Endodermal cell (in vitro differentiated cells): ENCODE results near the gene TRPV2. TPM values are rescaled to one million over a fixed set of nuclear protein-coding genes. Genes with fewer than 3 reads are reported as not detected.

Experiments used
- DNase-seq: peaks from one replicate; pipeline ENCODE4 v3.0.0-alpha.2; 2017
- H3K27ac ChIP-seq: 2 replicates; pipeline ENCODE4 v1.5.1; 2013; ENCODE audit warnings: mild to moderate bottlenecking, low read depth, low read length, moderate library complexity
- H3K27me3 ChIP-seq: 2 replicates; pipeline ENCODE4 v1.6.1; 2013; ENCODE audit warnings: mild to moderate bottlenecking, low read length, moderate library complexity; ENCODE audit not compliant: insufficient read depth, control insufficient read depth, poor library complexity, severe bottlenecking
- H3K36me3 ChIP-seq: 2 replicates; pipeline ENCODE4 v1.7.0; 2013; ENCODE audit warnings: mild to moderate bottlenecking, low read length, moderate library complexity; ENCODE audit not compliant: control insufficient read depth, insufficient read depth
- H3K4me1 ChIP-seq: one replicate; pipeline ENCODE4 v1.7.0; 2013; ENCODE audit warnings: low read length; ENCODE audit not compliant: control insufficient read depth, insufficient read depth
- H3K4me3 ChIP-seq: 2 replicates; pipeline ENCODE4 v1.5.1; 2013; ENCODE audit warnings: mild to moderate bottlenecking, low read length, moderate library complexity
- H3K9ac ChIP-seq: 2 replicates; pipeline ENCODE4 v1.6.1; 2013; ENCODE audit warnings: mild to moderate bottlenecking, low read length, moderate library complexity; ENCODE audit not compliant: poor library complexity, severe bottlenecking; ENCODE audit errors: extremely low read depth
- H3K9me3 ChIP-seq: 2 replicates; pipeline ENCODE4 v1.6.1; 2013; ENCODE audit warnings: mild to moderate bottlenecking, low read length, moderate library complexity; ENCODE audit not compliant: control insufficient read depth
- H3K27ac Mint-ChIP-seq: 2 replicates; pipeline ENCODE4 v1.8.0; 2020; ENCODE audit warnings: mixed read lengths
- H3K27me3 Mint-ChIP-seq: 2 replicates; pipeline ENCODE4 v1.8.0; 2021; ENCODE audit warnings: mild to moderate bottlenecking, mixed read lengths; ENCODE audit not compliant: insufficient read depth
- H3K36me3 Mint-ChIP-seq: 2 replicates; pipeline ENCODE4 v1.8.0; 2020; ENCODE audit warnings: low read depth, mixed read lengths
- H3K4me1 Mint-ChIP-seq: 2 replicates; pipeline ENCODE4 v1.8.0; 2020; ENCODE audit warnings: mixed read lengths
- H3K4me3 Mint-ChIP-seq: 2 replicates; pipeline ENCODE4 v1.8.0; 2020; ENCODE audit warnings: mild to moderate bottlenecking, moderate library complexity, mixed read lengths
- H3K9me3 Mint-ChIP-seq: 2 replicates; pipeline ENCODE4 v1.8.0; 2020; ENCODE audit warnings: mild to moderate bottlenecking, mixed read lengths
- WGBS, 2 experiments: methylation state at CpG; one replicate each; pipeline versions ENCODE4 v1.1.5 to v1.1.7; 2013; ENCODE audit warnings: missing lambda C conversion rate in 2 of 2, mixed read lengths in 1 of 2; ENCODE audit not compliant: insufficient coverage in 1 of 2, insufficient read length in 1 of 2; 5-methylcytosine and 5-hydroxymethylcytosine counted together
- total RNA-seq, 2 donors: library from RNA; stranded (reverse); fragmentation: NEBNext Ultra II Directional in 1 of 2; extraction: Animal tissue kit (Norgen Biotek cat#: 25700) in 1 of 2; gene quantifications; 2 replicates in 1 of 2; 3 replicates in 1 of 2; pipeline ENCODE4 v1.2.1, GENCODE V29; 2021
- TF ChIP-seq, protein P1 (sequence below): fragments of 200-600 bp; sonication (generic); conservative IDR thresholded peaks from 2 replicates; pipeline ENCODE4 v1.5.0; 2021; ENCODE audit warnings: antibody characterized with exemption, mild to moderate bottlenecking

TRPV2 gene
- total RNA-seq, 2 donors from 2014 or later, result 0.51 to 1.1 TPM

DNA sequence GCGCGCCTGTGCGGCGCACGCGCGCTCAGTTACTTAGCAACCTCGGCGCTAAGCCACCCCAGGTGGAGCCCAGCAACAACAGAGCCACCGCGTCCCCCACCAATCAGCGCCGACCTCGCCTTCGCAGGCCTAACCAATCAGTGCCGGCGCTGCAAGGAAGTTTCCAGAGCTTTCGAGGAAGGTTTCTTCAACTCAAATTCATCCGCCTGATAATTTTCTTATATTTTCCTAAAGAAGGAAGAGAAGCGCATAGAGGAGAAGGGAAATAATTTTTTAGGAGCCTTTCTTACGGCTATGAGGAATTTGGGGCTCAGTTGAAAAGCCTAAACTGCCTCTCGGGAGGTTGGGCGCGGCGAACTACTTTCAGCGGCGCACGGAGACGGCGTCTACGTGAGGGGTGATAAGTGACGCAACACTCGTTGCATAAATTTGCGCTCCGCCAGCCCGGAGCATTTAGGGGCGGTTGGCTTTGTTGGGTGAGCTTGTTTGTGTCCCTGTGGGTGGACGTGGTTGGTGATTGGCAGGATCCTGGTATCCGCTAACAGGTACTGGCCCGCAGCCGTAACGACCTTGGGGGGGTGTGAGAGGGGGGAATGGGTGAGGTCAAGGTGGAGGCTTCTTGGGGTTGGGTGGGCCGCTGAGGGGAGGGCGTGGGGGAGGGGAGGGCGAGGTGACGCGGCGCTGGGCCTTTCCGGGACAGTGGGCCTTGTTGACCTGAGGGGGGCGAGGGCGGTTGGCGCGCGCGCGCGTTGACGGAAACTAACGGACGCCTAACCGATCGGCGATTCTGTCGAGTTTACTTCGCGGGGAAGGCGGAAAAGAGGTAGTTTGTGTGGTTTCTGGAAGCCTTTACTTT is 34.5 kb upstream of the TRPV2 start, which contains the start of gene UBB:
Gene UBB, plus strand, starts transcription at position 452 of the 856 bp plus-strand sequence. CDS start 817 bp downstream, outside the sequence.
- H3K36me3 ChIP-seq, result peaks cover 25% of the 10 kb centered on the region
- H3K27me3 Mint-ChIP-seq, result no peaks in the 10 kb centered on the region
- 1% methylated on average over 26 to 66 of the region's 67 CpGs for WGBS, 2 experiments
- no peaks in the 10 kb centered on the region for H3K27me3 ChIP-seq
- H3K4me1 ChIP-seq, result no peaks in the 10 kb centered on the region
- TF ChIP-seq, protein P1, sequence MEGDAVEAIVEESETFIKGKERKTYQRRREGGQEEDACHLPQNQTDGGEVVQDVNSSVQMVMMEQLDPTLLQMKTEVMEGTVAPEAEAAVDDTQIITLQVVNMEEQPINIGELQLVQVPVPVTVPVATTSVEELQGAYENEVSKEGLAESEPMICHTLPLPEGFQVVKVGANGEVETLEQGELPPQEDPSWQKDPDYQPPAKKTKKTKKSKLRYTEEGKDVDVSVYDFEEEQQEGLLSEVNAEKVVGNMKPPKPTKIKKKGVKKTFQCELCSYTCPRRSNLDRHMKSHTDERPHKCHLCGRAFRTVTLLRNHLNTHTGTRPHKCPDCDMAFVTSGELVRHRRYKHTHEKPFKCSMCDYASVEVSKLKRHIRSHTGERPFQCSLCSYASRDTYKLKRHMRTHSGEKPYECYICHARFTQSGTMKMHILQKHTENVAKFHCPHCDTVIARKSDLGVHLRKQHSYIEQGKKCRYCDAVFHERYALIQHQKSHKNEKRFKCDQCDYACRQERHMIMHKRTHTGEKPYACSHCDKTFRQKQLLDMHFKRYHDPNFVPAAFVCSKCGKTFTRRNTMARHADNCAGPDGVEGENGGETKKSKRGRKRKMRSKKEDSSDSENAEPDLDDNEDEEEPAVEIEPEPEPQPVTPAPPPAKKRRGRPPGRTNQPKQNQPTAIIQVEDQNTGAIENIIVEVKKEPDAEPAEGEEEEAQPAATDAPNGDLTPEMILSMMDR, result peak; percentile 32
- H3K27ac Mint-ChIP-seq, result peak within 1 kb of the TSS; percentile 100
- DNase-seq, result peak; percentile 100
- peaks cover 27% of the 10 kb centered on the region for H3K36me3 Mint-ChIP-seq
- H3K27ac ChIP-seq, result peak within 1 kb of the TSS; percentile 100
- peak within 1 kb of the TSS; percentile 97 for H3K9ac ChIP-seq
- H3K4me3 ChIP-seq, result peak within 1 kb of the TSS; percentile 93
- H3K4me3 Mint-ChIP-seq, result peak within 1 kb of the TSS; percentile 85
- peaks cover 17% of the 10 kb centered on the region for H3K4me1 Mint-ChIP-seq
- H3K9me3 Mint-ChIP-seq, result no peaks in the 10 kb centered on the region
- H3K9me3 ChIP-seq, result no peaks in the 10 kb centered on the region

DNA sequence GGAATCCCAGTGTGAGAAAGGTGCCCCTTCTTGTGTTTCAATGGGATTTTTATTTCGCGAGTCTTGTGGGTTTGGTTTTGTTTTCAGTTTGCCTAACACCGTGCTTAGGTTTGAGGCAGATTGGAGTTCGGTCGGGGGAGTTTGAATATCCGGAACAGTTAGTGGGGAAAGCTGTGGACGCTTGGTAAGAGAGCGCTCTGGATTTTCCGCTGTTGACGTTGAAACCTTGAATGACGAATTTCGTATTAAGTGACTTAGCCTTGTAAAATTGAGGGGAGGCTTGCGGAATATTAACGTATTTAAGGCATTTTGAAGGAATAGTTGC is 33.9 kb upstream of the TRPV2 start:
- Histone ChIP-seq H3K4me3 (peak overlapping the region; percentile 93), H3K9ac (peak overlapping the region; percentile 97), H3K4me1 (no peaks in the 10 kb centered on the region), H3K9me3 (no peaks in the 10 kb centered on the region), H3K27me3 (no peaks in the 10 kb centered on the region), H3K36me3 (peaks cover 25% of the 10 kb centered on the region), H3K27ac (peak overlapping the region; percentile 100)
- H3K36me3 Mint-ChIP-seq, result peaks cover 27% of the 10 kb centered on the region
- no peaks in the 10 kb centered on the region for H3K27me3 Mint-ChIP-seq
- 3 to 10% methylated on average over 12 to 14 of the region's 14 CpGs for WGBS, 2 experiments
- H3K9me3 Mint-ChIP-seq, result no peaks in the 10 kb centered on the region
- H3K4me3 Mint-ChIP-seq, result peak overlapping the region; percentile 85
- peaks cover 17% of the 10 kb centered on the region for H3K4me1 Mint-ChIP-seq
- H3K27ac Mint-ChIP-seq, result peak overlapping the region; percentile 100
- no peak for DNase-seq
- TF ChIP-seq, protein P1, result no peak

DNA sequence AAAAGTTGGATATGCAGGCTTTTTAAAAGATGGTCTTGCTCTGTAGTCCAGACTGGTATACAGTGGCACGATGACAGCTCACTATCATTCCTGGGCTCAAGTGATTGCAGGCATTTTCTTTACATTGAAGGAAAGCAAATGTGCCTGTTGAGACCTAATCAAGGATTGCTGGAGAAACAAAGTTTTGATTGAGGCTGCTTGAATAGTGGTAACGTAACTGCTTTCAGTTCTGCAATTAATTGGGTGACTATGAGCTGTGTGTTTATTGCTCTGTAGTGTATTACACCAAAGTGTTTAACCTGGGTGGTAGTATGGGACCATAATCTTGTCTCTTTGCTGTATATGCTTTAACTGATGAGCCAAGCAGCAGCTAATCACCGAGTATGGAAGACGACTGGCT is 32.2 kb upstream of the TRPV2 start:
- Histone ChIP-seq H3K36me3 (peaks cover 25% of the 10 kb centered on the region), H3K27ac (no peak overlapping the region), H3K9me3 (no peaks in the 10 kb centered on the region), H3K9ac (no peak overlapping the region), H3K27me3 (no peaks in the 10 kb centered on the region), H3K4me1 (no peaks in the 10 kb centered on the region), H3K4me3 (peak overlapping the region; percentile 93)
- Mint-ChIP-seq H3K4me3 (peak overlapping the region; percentile 85), H3K27me3 (no peaks in the 10 kb centered on the region), H3K27ac (no peak overlapping the region), H3K9me3 (no peaks in the 10 kb centered on the region), H3K36me3 (peaks cover 27% of the 10 kb centered on the region), H3K4me1 (peaks cover 22% of the 10 kb centered on the region)
- TF ChIP-seq, protein P1, result no peak
- DNase-seq, result no peak
- WGBS, 2 experiments, result 82 to 85% methylated on average over 3 to 4 of the region's 4 CpGs
